SIG-M5 treated with dmso at 0.1 percent for 504 hours (cell line): ENCODE results near the gene WDR49.
"Not testable (repeated sequence)": the region's sequence is repeated elsewhere in the genome, so short reads cannot be mapped to it uniquely, and the experiment has no call there.

Experiments used
- DNase-seq: peaks from one replicate; lab custom pipeline; 2025; ENCODE audit not compliant: unreplicated experiment; lab: John Stamatoyannopoulos, UW

WDR49 gene

DNA sequence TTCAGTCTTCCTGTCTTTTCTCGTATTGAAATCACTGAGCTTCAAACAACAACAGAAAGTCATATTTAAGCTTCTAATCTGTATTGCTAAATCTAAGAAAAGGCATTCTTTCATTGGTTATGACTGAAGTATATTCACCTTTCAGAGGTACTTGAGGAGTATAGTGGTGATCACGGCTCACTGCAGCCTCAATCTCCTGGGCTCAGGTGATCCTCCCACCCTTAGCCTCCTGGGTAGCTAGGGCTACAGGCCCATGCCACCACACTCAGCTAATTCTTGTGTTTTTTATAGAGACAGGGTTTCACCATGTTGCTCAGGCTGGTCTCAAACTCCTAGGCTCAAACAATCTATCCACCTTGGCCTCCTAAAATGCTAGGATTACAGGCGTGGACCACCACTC is 38.7 kb downstream of the WDR49 start:
- DNase-seq: no peak

DNA sequence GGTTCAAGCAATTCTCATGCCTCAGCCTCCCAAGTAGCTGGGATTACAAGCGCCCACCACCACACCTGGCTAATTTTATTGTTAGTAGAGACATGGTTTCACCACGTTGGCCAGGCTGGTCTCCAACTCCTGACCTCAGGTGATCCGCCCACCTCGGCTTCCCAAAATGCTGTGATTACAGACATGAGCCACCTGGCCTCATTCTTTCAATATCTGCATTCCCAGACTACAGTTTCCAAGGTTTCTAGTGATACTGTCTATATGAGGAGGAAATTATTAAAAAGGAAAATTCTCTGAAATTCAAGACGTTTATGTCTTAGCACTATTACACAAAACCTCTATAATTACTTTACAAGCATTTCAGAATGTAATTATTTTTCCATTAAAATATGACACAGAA is 39.5 kb downstream of the WDR49 start:
- DNase-seq: not testable (repeated sequence)

DNA sequence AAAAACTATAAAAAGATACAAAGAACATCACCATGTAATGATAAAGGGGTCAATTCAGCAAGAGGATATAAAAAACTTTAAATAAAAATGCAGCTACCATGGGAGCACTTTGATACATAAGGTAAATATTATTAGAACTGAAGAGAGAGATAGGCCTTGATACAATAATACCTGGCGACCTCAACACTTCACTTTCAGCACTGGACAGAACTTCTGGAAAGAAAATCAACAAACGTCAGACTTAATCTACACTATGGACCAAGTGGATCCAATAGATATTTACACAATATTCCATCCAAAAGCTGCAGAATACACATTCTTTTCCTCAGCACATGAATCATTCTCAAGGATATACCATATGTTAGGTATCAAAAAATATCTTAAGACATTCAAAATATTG is 42.0 kb downstream of the WDR49 start:
- DNase-seq: no peak

DNA sequence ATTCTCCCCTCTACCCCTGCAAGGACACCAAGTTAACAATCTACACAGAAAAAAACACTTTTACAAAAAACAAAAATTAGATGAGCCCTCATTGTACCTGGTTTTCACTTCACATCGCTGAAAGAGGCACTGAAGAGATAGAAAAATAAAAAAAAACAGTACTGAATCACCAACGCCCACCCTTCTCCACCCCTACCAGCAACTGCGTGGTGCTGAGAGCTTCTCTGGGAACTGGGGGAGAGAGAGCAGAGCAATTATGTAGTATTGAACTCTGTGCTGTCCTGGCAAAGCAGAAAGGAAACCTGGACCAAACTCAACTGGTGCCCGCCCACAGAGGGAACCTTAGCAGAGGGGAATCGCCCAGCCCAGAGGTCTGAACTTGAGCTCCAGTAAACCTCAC is 44.6 kb downstream of the WDR49 start:
- DNase-seq: no peak

DNA sequence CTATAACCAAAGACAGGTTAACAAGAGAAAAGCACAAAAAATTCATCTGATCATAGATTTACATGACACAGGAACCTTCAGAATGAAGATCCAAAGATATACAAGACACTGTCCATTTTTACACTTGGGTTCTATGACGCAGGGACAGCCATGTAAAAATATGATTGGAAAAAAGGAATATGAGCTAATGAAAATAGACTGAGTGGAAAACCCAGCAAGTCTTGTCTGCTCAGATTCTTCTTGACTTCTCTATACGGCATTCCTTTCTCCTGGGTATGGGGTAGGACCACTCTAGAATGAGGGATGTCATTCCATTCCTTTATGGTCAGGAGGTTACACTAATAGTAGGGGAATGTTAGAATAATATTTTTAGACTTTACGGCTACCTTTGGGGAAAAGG is 46.9 kb downstream of the WDR49 start:
- DNase-seq: no peak

DNA sequence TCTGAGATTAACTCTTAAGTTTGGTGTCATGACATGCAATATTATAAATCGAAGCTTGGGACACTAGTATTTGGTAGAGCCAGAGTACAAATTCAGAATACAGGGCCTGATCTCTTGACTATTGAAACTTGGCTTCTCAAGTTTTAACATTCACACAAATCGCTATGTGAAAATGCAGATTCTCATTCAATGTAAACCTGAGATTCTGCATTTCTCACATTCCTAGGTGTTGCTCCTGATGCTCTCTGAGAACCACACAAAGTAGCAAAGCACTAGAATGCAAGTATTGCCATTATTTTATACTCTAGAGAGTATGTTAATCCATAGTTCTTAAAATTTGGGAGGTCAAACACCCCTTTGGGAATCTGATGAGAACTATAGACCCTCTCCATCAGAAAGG is 47.9 kb downstream of the WDR49 start:
- no peak for DNase-seq

DNA sequence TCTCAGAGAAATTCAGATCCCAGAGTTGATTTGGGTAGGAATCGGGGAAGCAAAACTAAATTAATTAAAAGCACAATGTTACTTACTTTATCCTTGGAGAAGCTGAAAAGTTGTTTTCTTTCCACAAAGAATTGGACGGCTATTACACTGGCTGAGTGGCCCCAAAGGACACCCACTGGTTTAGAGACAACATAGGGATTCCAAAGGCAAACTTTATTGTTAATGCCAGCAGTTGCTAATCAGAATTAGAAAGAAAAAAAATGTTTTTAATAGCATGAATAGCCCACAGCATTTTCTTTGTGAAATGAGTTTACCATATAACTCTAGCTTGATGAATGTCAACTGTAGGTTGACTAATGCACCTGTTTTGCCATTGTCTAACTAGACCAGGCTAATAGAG is 51.7 kb downstream of the WDR49 start:
- no peak for DNase-seq

DNA sequence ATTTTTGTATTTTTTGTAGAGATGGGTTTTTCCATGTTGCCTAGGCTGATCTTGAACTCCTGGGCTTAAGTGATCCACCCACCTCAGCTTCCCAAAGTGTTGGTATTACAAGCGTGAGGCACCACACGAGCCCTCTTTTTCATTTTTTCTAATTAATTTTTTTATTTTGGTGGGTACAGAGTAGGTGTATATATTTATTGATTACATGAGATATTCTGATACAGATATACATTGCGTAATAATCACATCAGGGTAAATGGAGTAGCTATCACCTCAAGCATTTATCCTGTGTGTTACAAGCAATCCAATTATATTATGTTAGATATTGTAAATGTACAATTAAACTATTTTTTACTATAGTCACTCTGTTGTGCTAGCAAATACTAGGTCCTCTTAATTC is 66.1 kb downstream of the WDR49 start:
- no peak for DNase-seq

DNA sequence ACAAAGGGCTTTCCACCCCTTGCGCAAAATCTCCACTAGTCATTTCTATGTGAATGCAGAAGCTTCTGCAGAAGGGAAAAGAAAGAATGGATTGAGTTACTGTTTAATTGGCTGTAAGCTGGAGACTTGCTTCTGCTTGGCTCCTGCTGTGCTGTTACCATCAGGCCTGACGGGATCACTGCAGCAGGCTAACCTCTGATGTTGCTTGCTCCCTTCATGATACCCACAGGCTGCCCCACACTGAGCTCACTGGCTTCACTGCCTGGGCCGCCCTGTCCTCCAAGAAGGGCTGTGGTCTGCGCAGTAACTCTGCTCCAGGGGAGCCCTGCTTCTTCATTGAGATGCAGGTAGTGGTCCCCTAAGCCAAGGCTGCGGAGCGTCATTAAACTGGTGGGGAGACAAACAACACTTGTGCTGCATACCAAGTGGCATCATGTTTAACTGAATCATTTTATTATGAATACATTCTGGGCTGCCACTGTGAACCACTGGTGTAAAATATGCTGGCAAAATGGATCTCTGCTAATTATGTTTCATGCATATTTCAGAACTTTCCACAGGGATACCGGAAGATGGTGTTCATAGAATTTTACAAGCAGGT is 78.6 kb downstream of the WDR49 start:
- DNase-seq: no peak

DNA sequence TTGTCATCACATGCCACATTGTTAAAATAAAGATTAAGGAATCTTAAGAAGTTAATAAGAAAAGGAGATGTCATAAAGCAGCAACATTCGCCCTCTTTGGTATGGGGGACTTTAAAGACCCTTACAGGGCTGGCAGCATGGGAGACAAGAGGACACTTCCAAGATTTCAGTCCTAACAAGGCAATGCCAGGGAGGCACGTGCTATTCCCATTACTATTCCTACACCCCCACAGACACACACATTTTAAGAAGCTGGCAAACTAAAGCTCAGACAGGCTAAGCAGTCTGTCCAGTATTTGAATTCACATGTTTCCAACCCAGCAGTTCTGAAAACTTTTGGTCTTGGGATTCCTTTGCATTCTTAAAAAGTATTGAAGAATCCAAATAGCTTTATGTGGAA is 80.8 kb downstream of the WDR49 start:
- no peak for DNase-seq

DNA sequence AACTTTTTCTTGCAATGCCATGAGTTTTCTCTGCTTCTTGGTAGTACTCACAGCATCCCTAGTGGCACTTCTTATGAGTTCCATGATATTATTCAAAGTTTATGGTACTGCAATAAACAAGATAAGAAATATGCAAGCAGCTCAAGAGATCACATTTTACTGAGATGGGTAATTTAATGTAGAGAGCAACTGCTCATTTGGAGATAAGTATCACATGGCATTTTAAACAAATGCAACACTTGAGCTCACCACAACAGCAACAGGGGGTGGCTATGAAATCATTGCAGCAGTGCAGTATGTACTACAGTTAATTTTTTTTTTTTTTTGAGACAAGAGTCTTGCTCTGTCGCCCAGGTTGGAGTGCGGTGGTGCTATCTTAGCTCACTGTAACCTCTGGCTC is 85.1 kb downstream of the WDR49 start:
- no peak for DNase-seq

DNA sequence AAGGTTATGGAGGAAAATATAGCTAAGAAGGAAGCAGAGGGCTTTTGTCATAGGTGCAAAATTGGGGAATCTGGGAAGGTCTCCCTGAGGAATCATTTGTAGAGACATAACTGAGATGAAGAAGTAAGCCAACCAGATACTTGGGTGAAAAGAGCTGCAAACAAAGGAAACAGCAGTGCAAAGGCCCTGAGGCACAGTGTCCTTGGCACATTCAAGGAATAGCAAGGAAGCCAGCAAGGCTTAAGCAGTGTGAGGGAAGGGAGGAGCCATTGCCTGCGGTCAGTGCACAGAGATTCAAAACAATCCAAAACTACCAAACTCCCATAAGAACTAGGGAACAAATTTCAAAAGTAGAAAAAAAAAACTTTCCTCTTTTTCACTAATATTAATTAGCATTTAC is 88.3 kb downstream of the WDR49 start:
- no peak for DNase-seq

DNA sequence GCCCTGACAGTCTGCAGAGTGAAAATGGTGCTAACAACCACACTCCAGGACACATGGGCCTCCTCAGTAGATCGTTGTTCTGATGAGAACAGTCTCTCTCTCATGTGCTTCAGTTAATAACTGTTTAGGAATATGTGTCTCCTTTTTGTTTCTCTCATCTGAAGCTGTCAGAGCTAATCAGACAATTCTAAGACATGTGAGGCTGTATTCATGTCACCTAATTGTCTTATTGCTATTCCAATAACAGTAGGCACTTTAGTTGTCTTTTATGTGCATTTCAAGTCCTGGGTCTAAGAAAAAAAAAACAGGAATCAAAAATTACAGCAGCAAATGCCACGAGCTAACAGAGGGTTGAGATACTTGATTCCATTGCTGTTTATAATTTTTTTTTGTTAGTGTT is 89.1 kb downstream of the WDR49 start:
- DNase-seq: no peak

DNA sequence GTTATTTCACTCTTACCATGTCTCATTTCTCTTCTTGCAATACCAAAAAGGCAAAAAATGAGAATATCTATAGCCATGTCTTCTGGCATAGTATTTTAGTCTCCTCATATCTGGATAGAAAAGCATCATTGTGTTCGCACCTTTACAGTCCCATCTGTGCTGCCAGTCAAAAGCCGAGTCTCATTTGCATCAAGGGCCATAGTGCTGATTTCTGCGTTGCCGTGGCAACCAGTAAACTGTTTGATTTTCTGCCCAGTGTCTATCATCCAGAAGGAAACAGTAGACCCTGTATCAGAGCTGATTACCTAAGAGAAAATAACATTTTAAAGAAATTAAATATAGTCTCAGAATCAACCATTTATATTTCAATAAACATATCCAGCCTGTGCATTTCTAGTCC is 93.8 kb downstream of the WDR49 start:
- no peak for DNase-seq

DNA sequence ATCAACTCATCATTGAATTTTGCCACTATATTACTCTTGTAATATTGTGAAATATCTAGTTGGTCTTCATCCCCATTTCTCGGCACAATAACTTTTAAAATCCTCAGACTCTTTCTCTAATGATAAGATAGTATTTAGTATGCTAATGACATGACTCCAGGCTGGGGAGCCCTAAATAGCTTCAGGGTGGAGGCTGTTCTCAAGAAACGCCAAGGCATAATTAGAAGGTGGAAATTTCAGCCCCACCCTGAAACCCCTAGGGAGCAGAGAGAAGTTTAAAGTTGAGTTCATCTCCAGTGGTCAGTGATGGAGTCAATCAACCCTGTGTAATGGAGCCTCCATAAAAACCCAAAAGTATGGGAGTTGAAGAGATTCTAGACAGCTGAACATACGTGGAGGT is 98.8 kb downstream of the WDR49 start:
- no peak for DNase-seq

DNA sequence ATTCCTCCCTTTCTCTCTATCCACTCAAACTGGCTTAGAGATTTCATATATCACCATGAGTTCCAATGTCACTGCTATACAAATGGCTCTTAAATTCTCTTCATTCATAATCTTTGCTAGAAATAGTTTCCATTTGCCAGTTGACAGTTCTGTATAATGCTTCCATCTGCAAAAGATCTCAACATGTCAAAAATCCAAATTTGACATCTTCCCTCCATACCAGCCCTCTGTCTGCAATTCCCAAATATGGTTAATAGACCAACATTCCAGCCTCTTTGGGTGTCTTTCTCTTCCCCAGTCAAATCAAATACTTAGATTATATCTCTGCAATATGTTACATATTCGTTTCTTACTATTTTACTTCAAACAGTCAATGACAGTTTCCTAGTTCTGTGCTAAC is 115.7 kb downstream of the WDR49 start:
- no peak for DNase-seq

DNA sequence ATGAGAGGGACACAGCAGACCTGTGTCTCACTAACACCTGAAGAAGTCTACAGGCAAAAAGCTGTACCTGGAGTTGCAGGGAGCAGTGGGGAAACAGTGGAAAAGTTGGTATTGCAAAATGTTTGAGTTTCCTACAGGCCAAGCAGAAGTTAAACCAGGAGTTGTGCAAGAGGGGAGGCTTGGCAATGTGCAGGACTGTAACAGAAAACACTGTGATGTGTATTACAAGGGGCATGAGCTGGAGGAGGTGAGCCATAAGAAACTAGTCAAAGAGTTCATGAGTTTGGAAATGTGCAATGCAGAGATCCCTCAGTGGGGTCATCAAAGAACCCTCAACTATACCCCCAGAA is 132.8 kb downstream of the WDR49 start:
- peak; percentile 96 for DNase-seq

DNA sequence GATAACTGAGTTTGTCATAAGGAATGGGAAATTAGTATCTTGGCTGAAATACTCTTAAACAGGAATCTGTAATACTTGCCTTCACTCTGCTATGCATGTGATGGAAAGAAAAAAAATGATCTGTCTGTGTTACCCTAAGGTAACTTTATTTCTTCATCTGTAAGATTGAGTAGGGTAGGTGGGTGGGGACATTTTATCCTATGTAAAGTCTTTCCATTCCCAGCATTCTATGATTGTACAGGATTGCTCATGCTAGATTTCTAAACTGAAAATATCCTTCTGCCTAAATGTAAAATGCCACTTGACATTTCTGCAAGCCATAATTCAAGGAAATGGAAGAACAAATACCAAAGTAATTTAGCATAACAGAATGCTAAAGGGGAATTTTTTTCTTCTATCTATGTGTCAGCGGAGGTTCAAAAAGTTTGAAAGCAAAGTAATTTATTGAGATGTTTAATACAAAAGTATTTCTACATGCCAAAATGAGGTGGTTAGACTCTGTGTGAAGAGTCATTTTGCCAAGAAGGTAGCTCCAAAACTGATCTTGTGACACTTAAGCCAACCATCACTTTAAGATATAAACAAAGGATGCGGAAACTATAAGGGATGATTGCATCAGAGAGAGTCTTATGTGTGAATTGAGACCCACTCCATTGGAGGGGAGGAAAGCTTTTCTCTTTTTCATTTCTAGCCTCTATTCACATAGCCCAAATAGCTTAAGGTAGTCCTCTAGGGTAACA is 133.3 kb downstream of the WDR49 start:
- DNase-seq: peak; percentile 89

DNA sequence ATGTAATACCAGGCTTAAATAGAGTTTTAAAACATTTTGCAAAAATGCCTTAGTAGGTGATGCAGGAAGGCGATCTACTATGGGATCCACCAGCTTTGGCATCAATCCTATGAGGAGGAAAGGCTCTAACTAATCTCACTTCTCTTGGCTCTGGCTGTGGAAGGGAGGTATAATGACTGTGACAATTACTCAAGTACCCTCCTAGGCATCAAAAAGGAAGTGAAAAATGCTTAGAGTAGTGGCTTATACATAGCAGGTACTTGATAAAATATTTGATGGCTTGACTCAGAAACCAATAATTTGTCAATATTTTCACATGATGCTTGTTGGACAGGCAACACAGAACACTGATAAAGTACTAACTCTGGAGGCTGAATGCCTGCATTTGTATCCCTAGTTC is 145.8 kb downstream of the WDR49 start:
- peak; percentile 34 for DNase-seq

DNA sequence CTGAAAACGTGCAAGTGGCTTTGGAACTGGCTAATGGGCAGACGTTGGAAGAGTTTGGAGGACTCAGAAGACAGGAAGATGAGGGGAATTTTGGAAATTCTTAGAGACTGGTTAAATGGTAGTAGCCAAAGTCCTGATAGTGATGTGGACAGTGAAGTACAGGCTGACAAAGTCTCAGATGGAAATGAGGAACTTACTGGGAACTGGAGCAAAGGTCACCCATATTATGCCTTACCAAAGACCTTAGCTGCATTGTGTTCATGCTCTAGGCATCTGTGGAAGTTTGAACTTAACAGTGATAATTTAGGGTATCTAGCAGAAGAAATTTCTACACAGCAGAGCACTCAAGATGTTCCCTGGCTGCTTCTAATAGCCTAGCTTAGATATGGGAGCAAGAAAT is 151.3 kb downstream of the WDR49 start:
- peak; percentile 14 for DNase-seq

DNA sequence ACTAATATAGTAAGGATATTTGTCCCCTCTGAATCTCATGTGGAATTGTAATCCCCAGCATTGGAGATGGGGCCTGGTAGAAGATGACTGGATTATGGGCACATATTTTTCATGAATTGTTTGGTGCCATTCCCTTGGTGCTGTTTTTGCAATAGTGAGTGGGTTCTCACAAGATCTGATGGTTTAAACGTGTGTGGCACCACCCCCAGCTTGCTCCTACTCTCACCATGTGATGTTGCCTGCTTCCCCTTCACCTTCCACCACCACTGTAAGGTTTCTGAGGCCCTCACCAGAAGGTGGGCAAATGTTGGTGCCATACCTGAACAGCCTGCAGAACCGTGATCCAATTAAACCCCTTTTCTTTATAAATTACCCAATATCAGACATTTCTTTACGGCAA is 151.8 kb downstream of the WDR49 start:
- DNase-seq: no peak

DNA sequence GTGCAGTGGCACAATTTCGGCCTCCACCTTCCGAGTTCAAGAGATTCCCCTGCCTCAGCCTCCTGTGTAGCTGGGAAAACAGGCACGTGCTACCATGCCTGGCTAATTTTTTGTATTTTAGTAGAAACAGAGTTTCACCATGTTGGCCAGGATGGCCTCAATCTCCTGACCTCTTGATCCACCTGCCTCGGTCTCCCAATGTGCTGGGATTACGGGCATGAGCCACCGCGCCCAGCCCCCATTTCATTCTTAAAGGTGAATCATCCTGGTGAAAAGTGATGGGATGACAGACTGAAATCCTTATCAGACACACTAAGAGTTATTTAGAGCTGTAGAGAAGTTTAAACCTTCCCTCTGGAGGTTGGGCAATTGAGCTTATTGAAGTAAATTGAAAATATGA is 155.8 kb downstream of the WDR49 start:
- DNase-seq: no peak

DNA sequence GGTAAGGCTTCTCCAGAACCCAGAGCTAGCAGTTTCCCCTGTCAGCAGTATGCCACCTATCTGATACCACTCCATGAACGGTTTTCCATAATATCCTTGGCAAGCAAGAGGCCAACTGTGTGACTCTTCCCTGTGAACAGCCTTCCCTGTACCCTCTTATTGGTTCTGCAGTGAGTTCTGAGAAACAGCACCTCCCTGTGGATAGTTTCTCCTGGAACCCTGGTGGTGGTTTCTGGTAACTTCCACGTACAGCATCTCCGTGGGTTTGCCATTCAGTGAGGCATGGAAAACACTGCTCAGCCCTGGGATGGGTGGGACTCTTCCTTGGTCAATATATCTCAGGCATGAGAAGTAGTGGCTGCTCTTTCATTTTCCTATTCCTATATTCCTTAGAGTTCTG is 160.5 kb downstream of the WDR49 start:
- no peak for DNase-seq
